ENCODE data around the gene SNRNP70. TPM values are rescaled to one million over a fixed set of nuclear protein-coding genes. Genes with fewer than 3 reads are reported as not detected.

SNRNP70 gene
- total and polyA plus RNA-seq, 2 of the 13 experiments (the other 11 are each of a cell fraction or from before 2014, with no cell fraction given), result 150 to 210 TPM

DNA sequence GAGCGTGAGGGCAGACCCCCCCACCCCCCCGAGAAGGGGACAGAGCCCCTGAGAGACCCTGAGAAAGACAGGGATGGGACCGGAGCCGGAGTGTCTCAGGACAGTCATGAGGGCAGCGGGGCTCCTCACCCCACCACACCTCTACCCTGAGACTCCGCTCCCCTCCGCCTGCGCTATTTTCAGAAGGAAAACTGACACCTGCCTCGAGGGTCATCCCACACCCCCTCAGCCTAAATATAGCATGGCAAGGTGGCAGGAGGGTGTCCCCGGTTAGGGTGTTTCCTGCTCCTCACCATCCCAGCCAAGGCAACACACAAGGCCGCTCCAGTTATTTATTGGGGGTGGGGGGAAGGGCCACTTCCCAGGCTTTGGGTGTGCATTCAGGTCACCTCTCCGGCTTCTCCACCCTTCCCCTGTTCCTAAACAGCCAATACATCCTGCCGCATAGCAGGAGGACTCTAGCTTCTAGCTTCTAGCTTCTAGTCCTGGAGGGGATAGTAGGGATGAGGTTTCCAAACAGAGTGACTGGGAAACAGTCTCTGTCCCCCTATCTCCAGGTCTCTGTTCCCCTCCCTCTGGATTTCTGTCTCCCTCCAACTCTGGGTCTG is 19.2 kb upstream of the SNRNP70 start:
- ChIA-PET CTCF (ENCODE audit: low intra/inter-chr PET ratio, low total read pairs) (no interaction called here), POLR2A (interaction anchor here (0.5 kb wide), 1 partner anchor 158 kb away, joined by 5 read pairs; no protein-coding TSS in a partner anchor)
- no peak overlapping the region for H2AFZ ChIP-seq (ENCODE audit: low read length)
- peaks cover 8% of the 10 kb centered on the region; the same call in 1 of the 2 replicates for H3K4me1 ChIP-seq (ENCODE audit: insufficient read depth, low read length)
- H3K27me3 ChIP-seq (ENCODE audit: control insufficient read depth in 1 of 2, insufficient read depth in 2 of 2, low read length in 2 of 2), result peaks cover 3 to 47% of the 10 kb centered on the region in 2 experiments; a peak in 4 of 5 replicates
- ATAC-seq, result no peak; the same call in 2 of the 3 replicates
- no peak overlapping the region for H3K4me3 ChIP-seq (replicated peaks in 1 of 3; ENCODE audit: insufficient read depth in 1 of 3, low read depth in 2 of 3, low read length in 3 of 3)
- 32% methylated on average over 7 of the region's 13 CpGs for WGBS (ENCODE audit: low lambda C conversion rate)
- no peak overlapping the region for H3K27ac ChIP-seq (ENCODE audit: extremely low read length, insufficient read depth, low read length)
- H3K9me3 ChIP-seq (ENCODE audit: low read length), result no peaks in the 10 kb centered on the region
- no peak for TF ChIP-seq KAT2B (IDR thresholded peaks at IDR 0.05; ENCODE audit: borderline replicate concordance, low read depth, low read length)
- TF ChIP-seq CEBPG (CRISPR knock-in tag; IDR thresholded peaks at IDR 0.05), result no peak
- TF ChIP-seq AGO2 (optimal IDR thresholded peaks at IDR 0.05; ENCODE audit: low read depth, low read length), result no peak
- TF ChIP-seq SSRP1 (CRISPR knock-in tag; IDR thresholded peaks at IDR 0.05), result no peak
- no peak for TF ChIP-seq KDM3A (CRISPR knock-in tag; IDR thresholded peaks at IDR 0.05; ENCODE audit: low read depth)
- TF ChIP-seq U2AF2 (IDR thresholded peaks at IDR 0.05; ENCODE audit: low read depth, low read length), result no peak
- TF ChIP-seq NFKBIZ (CRISPR knock-in tag; IDR thresholded peaks at IDR 0.05), result no peak
- no peak for TF ChIP-seq HNF4G (IDR thresholded peaks at IDR 0.05; ENCODE audit: borderline replicate concordance, low read depth, low read length)
- no peak for TF ChIP-seq HNF4G (CRISPR knock-in tag; IDR thresholded peaks at IDR 0.05; ENCODE audit: borderline replicate concordance, low read depth)
- no peak for TF ChIP-seq ZSCAN20 (CRISPR knock-in tag; IDR thresholded peaks at IDR 0.05; ENCODE audit: borderline replicate concordance)
- no peak for TF ChIP-seq NFE2L2 (IDR thresholded peaks at IDR 0.05; ENCODE audit: low read length)
- no peak for TF ChIP-seq ZFP36L2 (CRISPR knock-in tag; IDR thresholded peaks at IDR 0.05)
- TF ChIP-seq HDAC1 (CRISPR knock-in tag; IDR thresholded peaks at IDR 0.05), result no peak
- no peak overlapping the region for H3K9ac ChIP-seq (ENCODE audit: insufficient read depth, low read depth, low read length)
- intact Hi-C loops (cut with micrococcal nuclease; ENCODE audit: unreplicated experiment), result no loop called here
- H3K4me2 ChIP-seq (ENCODE audit: low read depth, low read length), result no peak overlapping the region
- in situ Hi-C loops (cut with HindIII; ENCODE audit: extremely low pct_ligation_motif_present, low pct_unique_long_range_greater_than_20kb), result no loop called here
- H3K79me2 ChIP-seq (ENCODE audit: insufficient read depth, low read length), result no peaks in the 10 kb centered on the region
- no TSS peak for BruUV-seq (replicated peaks)
- H3K36me3 ChIP-seq (replicated peaks in 1 of 2; ENCODE audit: control insufficient read depth in 1 of 2, insufficient read depth in 2 of 2, low read length in 2 of 2), result no peaks in the 10 kb centered on the region
- DNase-seq (ENCODE audit: low spot score), result no peak
- no peaks in the 10 kb centered on the region for H4K20me1 ChIP-seq (ENCODE audit: insufficient read depth, low read length)
- no peak for FAIRE-seq
